Heart left ventricle (tissue), 16 donors: Measurements from ENCODE around the gene SIM2. TPM values are rescaled to one million over a fixed set of nuclear protein-coding genes. Genes with fewer than 3 reads are reported as not detected.
A peak's percentile ranks its signal among the peaks of the same experiment; 100 is the strongest.

Experiments used
- ATAC-seq, 4 donors: fragments of 200-7000 bp; cut with Tn5 transposase; one replicate each; pipeline ENCODE4 v1.9.1; 2020 to 2022; ENCODE audit warnings: moderate library complexity in 4 of 4, mild to moderate bottlenecking in 3 of 4, moderate number of reproducible peaks in 1 of 4
- DNase-seq, 5 donors: peaks; one replicate each; pipeline ENCODE4 v3.0.0-alpha.2; 2020
- H3K27ac ChIP-seq, 12 donors: fragments of 200-600 bp; sonication (generic) in 4 of 12; one replicate each; pipeline versions ENCODE4 v1.5.0 to v1.8.0; 2016 to 2022; ENCODE audit warnings: mild to moderate bottlenecking in 2 of 12
- H3K27me3 ChIP-seq, 9 donors: fragments of 200-600 bp; sonication (generic) in 2 of 9; one replicate each; pipeline versions ENCODE4 v1.5.1 to v1.8.0; 2016 to 2022; ENCODE audit warnings: mild to moderate bottlenecking in 3 of 9
- H3K36me3 ChIP-seq, 9 donors: fragments of 200-600 bp; sonication (generic) in 2 of 9; one replicate each; pipeline versions ENCODE4 v1.5.0 to v1.8.0; 2018 to 2022; ENCODE audit warnings: mild to moderate bottlenecking in 2 of 9
- H3K4me1 ChIP-seq, 12 donors: fragments of 200-600 bp; sonication (generic) in 4 of 12; one replicate each; pipeline versions ENCODE4 v1.5.0 to v1.8.0; 2016 to 2022; ENCODE audit warnings: mild to moderate bottlenecking in 3 of 12
- H3K4me3 ChIP-seq, 12 donors: fragments of 200-600 bp; sonication (generic) in 4 of 12; one replicate each; pipeline versions ENCODE4 v1.5.0 to v1.8.0; 2017 to 2022; ENCODE audit warnings: mild to moderate bottlenecking in 9 of 12, moderate library complexity in 4 of 12
- H3K9me3 ChIP-seq, 12 donors: fragments of 200-600 bp; sonication (generic) in 4 of 12; one replicate each; pipeline versions ENCODE4 v1.5.0 to v1.8.0; 2016 to 2022; ENCODE audit warnings: mild to moderate bottlenecking in 1 of 12
- POLR2A ChIP-seq, 2 donors: fragments of 450-650 bp; IDR thresholded peaks; one replicate each; pipeline ENCODE4 v1.6.1; 2017; ENCODE audit warnings: antibody characterized with exemption in 2 of 2, mild to moderate bottlenecking in 2 of 2, moderate library complexity in 2 of 2
- WGBS, 4 donors: extraction: QIAGEN DNeasy Blood & Tissue Kit in 2 of 4; methylation state at CpG; one replicate each; pipeline versions ENCODE4 v1.1.5 to v1.1.7; 2013 to 2018; 5-methylcytosine and 5-hydroxymethylcytosine counted together
- intact Hi-C, 10 donors: fragments of 100-400 bp; cut with DNase I; formaldehyde crosslinking; loops; one replicate each; pipeline versions ENCODE4 v1.11.1 to v1.14.2; 2022
- polyA plus RNA-seq, 2 donors: library from polyadenylated mRNA; stranded (reverse); fragments of 200-250 nt; gene quantifications; one replicate each; pipeline ENCODE4 v1.2.3, GENCODE V29; 2013
- total RNA-seq, 9 donors: library from RNA; depleted of rRNA in 2 of 9; stranded (reverse); fragments of >200 nt in 2 of 9; fragmentation: NEBNext Ultra II Directional in 3 of 9; extraction: Animal tissue kit (Norgen Biotek cat#: 25700) in 3 of 9; gene quantifications; one replicate each; pipeline versions ENCODE4 v1.1.0 to v1.2.4, GENCODE V29; 2016 to 2023
- TF ChIP-seq, protein P1 (sequence below), 12 donors: fragments of 200-600 bp; sonication (generic) in 4 of 12; IDR thresholded peaks; one replicate each; pipeline versions ENCODE4 v1.5.0 to v1.8.0; 2018 to 2022; ENCODE audit warnings: antibody characterized with exemption in 12 of 12, mild to moderate bottlenecking in 5 of 12
- donor health status: ischemic (EF 13 %, LVEDD 7.1; RV severe dilation, severe dysfunction).
- donor health status: healthy with polysubstance abuse.
- donor health status: DM: no; HTN: yes; CAD: no.
- donor health status: DM: no; HTN: no; CAD: no.
- donor health status: ischemic (EF 25% LVEDD 6.9; RV normal size, moderate dysfunction).
- donor health status: ischemic (EF 25% LVEDD 5.7; RV mildly dilated, moderate dysfunction).
- donor health status: healthy.
- donor health status: DM: yes; HTN: yes; CAD: no.
- donor health status: ischemic (EF 35%, LVEDD 5.7; RV mildly dilated, moderate dysfunction).
- donor health status: nonischemic (EF 11% LVEDD 7.7; RV severe dilation, severe dysfunction).
- donor health status: DM: yes; HTN: yes; CAD: no.
- donor health status: PGD.
- donor health status: ischemic (EF 29% LVEDD 5.4; RV normal size, mild dysfunction).
- donor health status: nonischemic (EF 23%, LVEDD 6.1; RV moderate dilation, normal function).

Gene SIM2
- total and polyA plus RNA-seq, 11 donors: 0.01 to 0.88 (median 0.15) TPM; not detected in 8

DNA sequence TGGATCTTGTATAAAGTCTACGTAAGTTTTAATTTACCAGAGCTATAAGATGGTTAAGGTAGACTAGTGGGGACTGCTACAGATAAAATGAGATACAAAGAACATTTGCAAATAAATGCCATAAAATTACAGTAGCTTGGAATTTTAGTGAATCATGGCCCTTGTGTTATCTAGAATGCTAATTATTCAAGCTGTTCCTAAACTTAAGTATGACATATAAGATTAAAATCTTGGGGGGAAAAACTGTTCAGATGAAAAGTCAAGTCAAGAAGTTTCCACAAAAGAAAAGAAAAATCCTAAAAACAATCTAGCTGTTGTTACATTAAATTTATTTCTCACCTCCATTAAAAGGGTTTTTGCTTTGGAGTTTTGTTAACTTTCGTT, 51.7 kb downstream of the SIM2 start:
- Histone ChIP-seq H3K4me1 (peaks cover 0 to 16% (median 5%) of the 10 kb centered on the region in 12 donors), H3K27me3 (peaks cover 0 to 29% (median 0%) of the 10 kb centered on the region in 9 donors), H3K27ac (no peak overlapping the region), H3K36me3 (peaks cover 0 to 7% (median 0%) of the 10 kb centered on the region in 9 donors), H3K9me3 (no peaks in the 10 kb centered on the region), H3K4me3 (no peak overlapping the region)
- intact Hi-C loops: loop anchor here in 4 of 10 donors (5.0 kb wide), 4 partner anchors 102 to 177 kb away; no protein-coding TSS in a partner anchor
- 91 to 97% (median 94%) methylated on average over 2 of the region's 2 CpGs for WGBS, 4 donors
- DNase-seq (no peak), ATAC-seq (no peak)
- TF ChIP-seq POLR2A (IDR thresholded peaks at IDR 0.05): no peak
- TF ChIP-seq, protein P1, sequence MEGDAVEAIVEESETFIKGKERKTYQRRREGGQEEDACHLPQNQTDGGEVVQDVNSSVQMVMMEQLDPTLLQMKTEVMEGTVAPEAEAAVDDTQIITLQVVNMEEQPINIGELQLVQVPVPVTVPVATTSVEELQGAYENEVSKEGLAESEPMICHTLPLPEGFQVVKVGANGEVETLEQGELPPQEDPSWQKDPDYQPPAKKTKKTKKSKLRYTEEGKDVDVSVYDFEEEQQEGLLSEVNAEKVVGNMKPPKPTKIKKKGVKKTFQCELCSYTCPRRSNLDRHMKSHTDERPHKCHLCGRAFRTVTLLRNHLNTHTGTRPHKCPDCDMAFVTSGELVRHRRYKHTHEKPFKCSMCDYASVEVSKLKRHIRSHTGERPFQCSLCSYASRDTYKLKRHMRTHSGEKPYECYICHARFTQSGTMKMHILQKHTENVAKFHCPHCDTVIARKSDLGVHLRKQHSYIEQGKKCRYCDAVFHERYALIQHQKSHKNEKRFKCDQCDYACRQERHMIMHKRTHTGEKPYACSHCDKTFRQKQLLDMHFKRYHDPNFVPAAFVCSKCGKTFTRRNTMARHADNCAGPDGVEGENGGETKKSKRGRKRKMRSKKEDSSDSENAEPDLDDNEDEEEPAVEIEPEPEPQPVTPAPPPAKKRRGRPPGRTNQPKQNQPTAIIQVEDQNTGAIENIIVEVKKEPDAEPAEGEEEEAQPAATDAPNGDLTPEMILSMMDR (IDR thresholded peaks at IDR 0.05): no peak

DNA sequence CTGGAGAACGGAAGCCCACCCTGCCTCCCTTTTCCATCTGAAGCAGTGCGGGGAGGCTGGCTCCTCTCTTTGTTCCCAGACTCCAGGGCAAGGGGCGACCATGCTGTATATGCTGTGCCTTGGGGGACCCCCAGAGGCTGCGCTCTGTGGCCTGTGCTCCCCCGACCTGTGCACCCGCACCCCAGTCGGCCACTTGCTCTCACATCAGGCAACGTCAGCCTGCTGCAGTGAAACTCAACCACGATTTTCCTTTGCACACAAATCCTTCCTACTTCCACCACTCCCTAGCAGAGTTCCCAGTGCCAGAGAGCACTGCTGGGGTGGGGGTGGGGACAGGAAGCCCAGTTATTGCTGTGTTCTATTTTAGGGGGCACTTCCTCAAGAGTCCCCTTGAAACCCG, 52.5 kb downstream of the SIM2 start:
- intact Hi-C loops: loop anchor here in 4 of 10 donors (5.0 kb wide), 4 partner anchors 101 to 176 kb away; no protein-coding TSS in a partner anchor
- H3K27ac ChIP-seq: peak overlapping the region in 1 of 12 donors; percentile 20
- whole genome bisulfite sequencing, 4 donors: 53 to 75% (median 56%) methylated on average over 10 of the region's 10 CpGs
- no peaks in the 10 kb centered on the region for H3K9me3 ChIP-seq
- peaks cover 0 to 16% (median 5%) of the 10 kb centered on the region in 12 donors for H3K4me1 ChIP-seq
- peak overlapping the region in 3 of 12 donors; percentile 4 to 20 (median 10) for H3K4me3 ChIP-seq
- DNase-seq: no peak
- peak in 1 of 4 donors; percentile 41 for ATAC-seq
- no peak for TF ChIP-seq POLR2A (IDR thresholded peaks at IDR 0.05)
- TF ChIP-seq, protein P1 (IDR thresholded peaks at IDR 0.05): no peak
- peaks cover 0 to 23% (median 0%) of the 10 kb centered on the region in 9 donors for H3K27me3 ChIP-seq
- H3K36me3 ChIP-seq: peaks cover 0 to 9% (median 0%) of the 10 kb centered on the region in 9 donors

DNA sequence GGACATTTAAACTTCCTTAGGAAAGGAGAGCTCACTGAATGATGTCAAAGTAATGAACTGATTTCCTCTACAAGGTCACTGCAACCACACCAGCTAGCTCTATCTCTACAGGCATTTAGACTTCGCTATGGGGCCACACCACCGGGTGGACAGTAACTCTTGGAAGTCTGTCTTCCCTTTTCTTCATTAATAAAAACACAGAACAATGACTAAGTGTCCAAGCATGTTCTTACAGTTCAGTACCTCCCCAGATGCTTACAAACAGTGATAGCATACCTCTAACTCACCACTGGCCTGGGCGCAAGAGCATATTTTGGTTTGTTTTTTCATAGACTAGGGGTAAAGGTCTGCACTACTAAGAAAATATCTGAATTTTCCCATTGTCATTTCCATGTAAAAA, 54.6 kb downstream of the SIM2 start:
- ATAC-seq (peak in 1 of 4 donors; percentile 41), DNase-seq (no peak)
- Histone ChIP-seq H3K27me3 (peaks cover 0 to 6% (median 0%) of the 10 kb centered on the region in 9 donors), H3K9me3 (no peaks in the 10 kb centered on the region), H3K4me1 (peaks cover 0 to 11% (median 0%) of the 10 kb centered on the region in 12 donors), H3K36me3 (peaks cover 0 to 9% (median 0%) of the 10 kb centered on the region in 9 donors), H3K27ac (peak overlapping the region in 6 of 12 donors; percentile 11 to 81 (median 42)), H3K4me3 (peak overlapping the region in 1 of 12 donors; percentile 32)
- WGBS, 4 donors: 63 to 72% (median 67%) methylated on average over 3 of the region's 3 CpGs
- TF ChIP-seq, protein P1 (IDR thresholded peaks at IDR 0.05): no peak
- no peak for TF ChIP-seq POLR2A (IDR thresholded peaks at IDR 0.05)
- intact Hi-C loops: loop anchor here in 4 of 10 donors (5.0 kb wide), 4 partner anchors 99 to 174 kb away; no protein-coding TSS in a partner anchor

DNA sequence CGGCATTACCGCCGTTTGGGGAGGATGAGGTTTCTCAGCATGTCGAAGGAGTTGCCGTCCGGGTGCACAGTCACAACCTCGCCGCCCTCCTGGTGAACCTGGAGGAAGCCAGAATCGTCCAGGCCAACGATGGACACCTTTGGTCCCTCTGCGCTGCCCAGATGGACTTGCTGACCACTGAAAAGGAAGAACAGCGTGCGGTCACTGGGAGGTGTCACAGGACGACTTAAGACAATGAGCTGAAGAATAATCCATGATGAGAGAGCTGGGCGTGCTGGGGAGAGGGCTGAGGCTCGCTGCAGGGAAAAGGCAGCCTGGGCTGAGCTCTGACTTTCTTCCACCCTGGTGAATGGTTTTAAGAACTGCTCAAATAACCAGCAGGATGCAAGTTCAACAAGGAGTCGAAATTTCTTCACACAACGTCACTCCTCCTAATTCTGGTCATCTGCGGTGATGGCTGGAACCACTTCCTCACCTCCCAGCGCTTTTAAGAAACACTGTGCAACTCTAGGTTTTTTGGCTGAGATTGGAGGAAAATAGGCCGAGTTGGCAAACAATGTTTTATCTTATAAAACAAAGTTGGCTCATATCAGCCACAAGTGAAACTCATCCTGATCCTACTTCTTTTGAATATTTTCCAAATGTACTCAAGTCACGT, 55.5 kb downstream of the SIM2 start:
- TF ChIP-seq, protein P1 (IDR thresholded peaks at IDR 0.05): no peak
- TF ChIP-seq POLR2A (IDR thresholded peaks at IDR 0.05): no peak
- H3K4me1 ChIP-seq: peaks cover 0 to 11% (median 0%) of the 10 kb centered on the region in 12 donors
- H3K9me3 ChIP-seq: no peaks in the 10 kb centered on the region
- peak in 2 of 4 donors; percentile 28 to 58 for ATAC-seq
- peak overlapping the region in 7 of 12 donors; percentile 11 to 81 (median 43) for H3K27ac ChIP-seq
- H3K36me3 ChIP-seq: peaks cover 0 to 9% (median 0%) of the 10 kb centered on the region in 9 donors
- intact Hi-C loops: loop anchor here in 4 of 10 donors (5.0 kb wide), 4 partner anchors 98 to 173 kb away; no protein-coding TSS in a partner anchor
- peak overlapping the region in 4 of 12 donors; percentile 15 to 32 (median 28) for H3K4me3 ChIP-seq
- DNase-seq: no peak
- no peaks in the 10 kb centered on the region for H3K27me3 ChIP-seq
- 65 to 78% (median 69%) methylated on average over 22 of the region's 22 CpGs for WGBS, 4 donors
